A673 (cell line): ENCODE results near the gene NFKB1. TPM values are rescaled to one million over a fixed set of nuclear protein-coding genes. Genes with fewer than 3 reads are reported as not detected.

Source experiments
- BruUV-seq: library from RNA; stranded (reverse); fragments of 400-500 nt; replicated peaks from 2 replicates; lab custom pipeline; 2021; lab: Mats Ljungman, UMichigan
- CTCF ChIA-PET: fragments of 300-600 bp; sonication (Branson Sonifier 250); formaldehyde crosslinking; loops from one replicate; lab custom pipeline; 2022; ENCODE audit warnings: antibody characterized with exemption; lab: Charles Lee
- POLR2A ChIA-PET: fragments of 300-600 bp; sonication (Branson Sonifier 250); formaldehyde crosslinking; loops from one replicate; lab custom pipeline; 2022; ENCODE audit warnings: antibody characterized with exemption; ENCODE audit not compliant: low non-redundant PET; lab: Charles Lee
- DNase-seq: peaks from one replicate; pipeline ENCODE4 v3.0.0-alpha.2; 2015; ENCODE audit warnings: low spot score
- H3K27ac ChIP-seq: fragments of 200-600 bp; sonication (generic); 2 replicates; pipeline ENCODE4 v1.5.1; 2016; ENCODE audit warnings: mixed run types, low read depth, mild to moderate bottlenecking, mixed read lengths, antibody characterized with exemption, low read length; ENCODE audit not compliant: poor library complexity, severe bottlenecking
- H3K27me3 ChIP-seq: fragments of 200-600 bp; sonication (generic); replicated peaks from 2 replicates; pipeline ENCODE4 v1.6.1; 2017; ENCODE audit warnings: mixed run types, low read depth, mild to moderate bottlenecking, mixed read lengths, antibody characterized with exemption, low read length; ENCODE audit not compliant: insufficient read depth, poor library complexity
- H3K36me3 ChIP-seq: fragments of 200-600 bp; sonication (generic); 2 replicates; pipeline ENCODE4 v1.6.1; 2016; ENCODE audit warnings: mixed run types, mild to moderate bottlenecking, mixed read lengths, antibody characterized with exemption, low read length; ENCODE audit not compliant: insufficient read depth, poor library complexity, severe bottlenecking
- H3K4me1 ChIP-seq: fragments of 200-600 bp; sonication (generic); 2 replicates; pipeline ENCODE4 v1.6.1; 2017; ENCODE audit warnings: mixed run types, mild to moderate bottlenecking, mixed read lengths, antibody characterized with exemption, low read length; ENCODE audit not compliant: insufficient read depth, poor library complexity, severe bottlenecking
- H3K4me3 ChIP-seq: fragments of 200-600 bp; sonication (generic); 2 replicates; pipeline ENCODE4 v1.5.1; 2016; ENCODE audit warnings: low read depth, mixed run types, mild to moderate bottlenecking, mixed read lengths, low read length; ENCODE audit not compliant: poor library complexity, severe bottlenecking
- H3K9me3 ChIP-seq: fragments of 200-600 bp; sonication (generic); 2 replicates; pipeline ENCODE4 v1.6.1; 2016; ENCODE audit warnings: mixed run types, low read depth, mild to moderate bottlenecking, mixed read lengths, antibody characterized with exemption, low read length; ENCODE audit not compliant: poor library complexity, severe bottlenecking
- EZH2 ChIP-seq: fragments of 200-600 bp; sonication (generic); IDR thresholded peaks from 2 replicates; pipeline ENCODE4 v1.6.1; 2017; ENCODE audit warnings: borderline replicate concordance, low read depth, mild to moderate bottlenecking, mixed read lengths, antibody characterized with exemption, low read length; ENCODE audit not compliant: poor library complexity, severe bottlenecking
- intact Hi-C: fragments of 100-400 bp; cut with micrococcal nuclease; formaldehyde crosslinking; loops from one replicate; pipeline ENCODE4 v1.10.0; 2022; ENCODE audit not compliant: unreplicated experiment
- total RNA-seq: library from RNA; stranded (reverse); gene quantifications from 2 replicates; pipeline ENCODE4 v1.2.3, GENCODE V29; 2021
- TF ChIP-seq, protein P1 (sequence below): fragments of 300-800, 200-600 bp; sonication (generic); conservative IDR thresholded peaks from 2 replicates; pipeline ENCODE4 v1.5.1; 2017; ENCODE audit warnings: low read depth, mild to moderate bottlenecking, antibody characterized with exemption, low read length, moderate library complexity, mixed read lengths

The NFKB1 gene
- total RNA-seq, 1 experiment from 2014 or later, result 26.1 TPM

DNA sequence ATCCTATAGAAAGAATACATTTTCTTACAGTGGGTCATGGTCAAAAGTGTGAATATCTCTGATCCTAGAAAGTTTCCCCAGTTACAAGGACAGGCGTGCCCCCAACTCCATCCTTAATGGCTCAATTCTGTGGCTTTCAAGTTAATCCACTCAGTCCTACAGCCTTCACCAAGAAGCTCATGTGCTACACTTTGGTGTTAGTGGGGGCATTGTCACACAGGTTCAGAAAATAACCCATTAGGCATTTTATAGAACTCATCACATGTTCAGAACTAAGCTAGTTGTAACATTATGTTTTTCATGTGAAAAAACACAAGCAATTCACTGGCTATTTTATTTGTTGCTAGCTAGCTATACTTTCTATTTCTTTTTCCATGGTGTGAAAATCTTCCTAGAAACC, 20.4 kb downstream of the NFKB1 start:
- H3K27me3 ChIP-seq, result no peaks in the 10 kb centered on the region
- no TSS peak for BruUV-seq
- CTCF ChIA-PET, result no interaction called here
- no peak overlapping the region for H3K4me3 ChIP-seq
- H3K4me1 ChIP-seq, result peaks cover 12% of the 10 kb centered on the region
- TF ChIP-seq, protein P1, sequence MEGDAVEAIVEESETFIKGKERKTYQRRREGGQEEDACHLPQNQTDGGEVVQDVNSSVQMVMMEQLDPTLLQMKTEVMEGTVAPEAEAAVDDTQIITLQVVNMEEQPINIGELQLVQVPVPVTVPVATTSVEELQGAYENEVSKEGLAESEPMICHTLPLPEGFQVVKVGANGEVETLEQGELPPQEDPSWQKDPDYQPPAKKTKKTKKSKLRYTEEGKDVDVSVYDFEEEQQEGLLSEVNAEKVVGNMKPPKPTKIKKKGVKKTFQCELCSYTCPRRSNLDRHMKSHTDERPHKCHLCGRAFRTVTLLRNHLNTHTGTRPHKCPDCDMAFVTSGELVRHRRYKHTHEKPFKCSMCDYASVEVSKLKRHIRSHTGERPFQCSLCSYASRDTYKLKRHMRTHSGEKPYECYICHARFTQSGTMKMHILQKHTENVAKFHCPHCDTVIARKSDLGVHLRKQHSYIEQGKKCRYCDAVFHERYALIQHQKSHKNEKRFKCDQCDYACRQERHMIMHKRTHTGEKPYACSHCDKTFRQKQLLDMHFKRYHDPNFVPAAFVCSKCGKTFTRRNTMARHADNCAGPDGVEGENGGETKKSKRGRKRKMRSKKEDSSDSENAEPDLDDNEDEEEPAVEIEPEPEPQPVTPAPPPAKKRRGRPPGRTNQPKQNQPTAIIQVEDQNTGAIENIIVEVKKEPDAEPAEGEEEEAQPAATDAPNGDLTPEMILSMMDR, result no peak
- TF ChIP-seq EZH2, result no peak
- POLR2A ChIA-PET, result no interaction called here
- H3K36me3 ChIP-seq, result no peaks in the 10 kb centered on the region
- no peak for DNase-seq
- H3K27ac ChIP-seq, result no peak overlapping the region
- H3K9me3 ChIP-seq, result no peaks in the 10 kb centered on the region
- intact Hi-C loops, result no loop called here

DNA sequence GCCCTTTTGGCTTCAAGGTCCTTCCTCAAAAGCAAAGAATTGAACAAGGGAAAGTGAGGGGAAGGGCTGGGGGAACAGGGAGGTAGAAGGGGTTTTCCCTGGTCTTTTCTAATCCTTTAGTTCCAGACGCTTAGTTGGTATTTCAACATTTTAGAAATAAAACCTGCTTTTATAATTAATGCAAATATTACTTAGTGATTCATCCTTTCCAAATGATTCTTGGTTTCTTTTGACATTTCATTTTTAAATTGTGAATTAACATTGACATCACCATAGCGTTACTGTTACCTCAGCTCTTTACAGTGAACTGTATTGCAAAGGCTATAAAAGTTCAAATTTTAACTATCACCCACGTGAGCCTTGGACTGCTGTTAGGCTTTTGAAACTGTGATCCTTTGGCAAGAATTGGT, 20.9 kb downstream of the NFKB1 start:
- TF ChIP-seq, protein P1, result no peak
- TF ChIP-seq EZH2, result no peak
- intact Hi-C loops, result no loop called here
- Histone ChIP-seq H3K4me1 (peaks cover 12% of the 10 kb centered on the region), H3K4me3 (no peak overlapping the region), H3K27ac (no peak overlapping the region), H3K36me3 (no peaks in the 10 kb centered on the region), H3K27me3 (no peaks in the 10 kb centered on the region), H3K9me3 (no peaks in the 10 kb centered on the region)
- ChIA-PET CTCF (no interaction called here), POLR2A (no interaction called here)
- BruUV-seq, result no TSS peak
- DNase-seq, result no peak

DNA sequence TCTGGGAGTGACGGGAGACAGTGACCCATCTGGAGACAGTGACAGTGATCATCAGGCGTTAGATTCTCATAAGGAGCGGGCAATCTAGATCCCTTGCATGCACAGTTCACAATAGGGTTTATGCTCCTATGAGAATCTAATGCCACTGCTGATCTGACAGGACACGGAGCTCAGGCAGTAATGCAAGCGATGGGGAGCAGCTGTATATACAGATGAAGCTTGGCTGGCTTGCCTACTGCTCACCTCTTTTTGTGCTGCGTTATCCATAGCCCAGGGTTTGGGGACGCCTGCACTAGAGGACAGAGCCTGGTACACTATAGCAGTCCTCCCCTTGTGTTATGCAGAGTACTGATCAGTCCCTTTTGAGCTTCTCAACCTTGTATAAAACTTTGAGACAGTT, 23.5 kb downstream of the NFKB1 start:
- intact Hi-C loops, result no loop called here
- no peak for TF ChIP-seq EZH2
- TF ChIP-seq, protein P1, result no peak
- no peak overlapping the region for H3K4me3 ChIP-seq
- no peak overlapping the region for H3K27ac ChIP-seq
- no peaks in the 10 kb centered on the region for H3K36me3 ChIP-seq
- no peaks in the 10 kb centered on the region for H3K9me3 ChIP-seq
- BruUV-seq, result no TSS peak
- H3K4me1 ChIP-seq, result peaks cover 5% of the 10 kb centered on the region
- no peaks in the 10 kb centered on the region for H3K27me3 ChIP-seq
- CTCF ChIA-PET, result no interaction called here
- POLR2A ChIA-PET, result no interaction called here
- DNase-seq, result no peak
